Nucleus accumbens (tissue), 56 donors: ENCODE results near the gene EBLN2.
"Not testable (repeated sequence)": the region's sequence is repeated elsewhere in the genome, so short reads cannot be mapped to it uniquely, and the experiment has no call there.

Experiments used
- DNase-seq, 56 donors: peaks; one replicate each; lab custom pipeline; 2025; lab: John Stamatoyannopoulos, UW

The EBLN2 gene

DNA sequence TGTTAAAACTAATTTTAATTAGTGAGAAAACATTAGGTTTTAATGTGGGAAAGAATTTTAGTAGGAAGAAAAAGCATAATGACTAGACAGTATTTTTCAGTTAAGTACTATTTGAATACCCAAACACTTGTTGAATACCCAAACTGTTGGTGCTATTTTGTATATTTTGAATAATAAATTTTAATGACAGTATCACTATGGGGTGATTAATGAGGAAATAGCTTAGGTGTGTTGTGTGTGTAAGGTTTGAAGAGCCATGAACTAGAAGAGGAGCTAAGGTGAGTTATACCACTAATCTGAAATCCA is 4.7 kb upstream of the EBLN2 start:
- no peak for DNase-seq

DNA sequence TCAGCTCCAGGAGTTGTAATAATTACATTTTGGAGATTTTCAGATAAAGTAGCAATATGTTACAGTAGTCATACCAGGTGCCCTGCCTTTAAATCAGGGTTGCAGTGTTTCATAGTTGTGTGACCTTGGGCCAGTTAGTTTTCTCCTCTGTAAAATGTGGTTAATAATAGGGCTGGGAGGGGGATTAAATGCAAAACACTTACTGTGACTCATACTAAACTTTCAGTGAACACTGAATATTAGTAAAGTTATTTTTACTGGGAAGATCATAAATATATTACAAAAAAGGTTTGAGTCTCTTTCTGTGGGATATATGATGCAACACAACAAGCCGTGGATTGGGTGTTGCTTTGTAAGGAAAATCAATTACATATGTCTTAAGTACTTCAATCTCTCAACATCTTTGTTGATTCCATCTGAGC is 1.1 kb upstream of the EBLN2 start:
- no peak for DNase-seq

DNA sequence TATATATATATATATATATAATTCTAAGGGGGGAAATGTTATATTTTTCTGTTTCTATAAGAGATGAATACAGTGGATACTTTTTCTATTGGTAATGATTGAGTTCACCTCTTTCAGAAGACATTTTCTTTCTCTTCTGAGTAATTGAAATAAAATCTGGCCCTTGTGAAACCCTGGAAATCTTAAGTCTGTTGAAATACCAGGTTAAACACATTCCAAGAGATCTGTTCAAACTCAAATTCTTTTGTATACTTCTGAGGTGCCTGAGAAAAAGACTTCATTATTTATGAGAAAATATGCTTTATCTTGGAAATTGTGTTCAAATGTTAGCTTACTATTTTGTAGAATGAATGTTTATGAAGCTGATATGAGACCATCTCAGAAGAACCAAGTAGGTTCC is 4.8 kb downstream of the EBLN2 start:
- DNase-seq, result not testable (repeated sequence)

DNA sequence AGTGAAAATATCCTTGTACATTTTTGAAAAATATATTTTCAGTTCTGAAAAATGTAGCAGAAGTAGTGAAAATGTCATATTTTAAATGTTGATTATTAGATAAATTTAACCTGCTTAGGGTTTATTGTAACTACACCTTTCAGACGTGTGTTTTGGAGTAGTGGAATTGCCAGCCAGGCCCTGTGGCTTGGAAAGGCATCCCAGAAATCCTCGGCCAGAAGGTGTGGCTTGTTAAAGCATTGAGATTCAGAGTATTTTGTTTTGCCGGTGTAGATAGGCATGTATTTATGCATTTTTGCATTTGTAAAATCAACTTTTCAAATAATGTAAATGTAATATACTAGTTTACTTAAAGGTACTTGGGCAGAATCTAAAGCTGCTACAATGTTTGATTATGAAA is 7.0 kb downstream of the EBLN2 start:
- DNase-seq, result no peak

DNA sequence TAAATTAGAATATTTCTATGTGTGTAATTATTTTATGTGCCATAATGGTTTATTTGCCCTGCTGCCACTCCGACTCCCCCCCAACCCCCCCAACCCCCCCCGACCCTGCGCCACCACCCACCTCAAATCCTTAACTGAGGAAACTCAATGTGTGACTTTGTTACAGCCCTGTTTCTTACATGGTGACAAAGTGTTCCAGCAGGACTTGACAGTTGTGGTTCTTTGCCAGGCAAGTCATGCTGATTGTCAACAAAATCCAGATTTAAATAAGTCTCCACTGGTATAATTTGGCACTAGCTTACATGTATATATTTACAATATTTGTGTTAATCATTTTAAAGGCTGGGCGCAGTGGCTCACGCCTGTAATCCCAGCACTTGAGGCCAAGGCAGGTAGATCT is 7.7 kb downstream of the EBLN2 start:
- no peak for DNase-seq

DNA sequence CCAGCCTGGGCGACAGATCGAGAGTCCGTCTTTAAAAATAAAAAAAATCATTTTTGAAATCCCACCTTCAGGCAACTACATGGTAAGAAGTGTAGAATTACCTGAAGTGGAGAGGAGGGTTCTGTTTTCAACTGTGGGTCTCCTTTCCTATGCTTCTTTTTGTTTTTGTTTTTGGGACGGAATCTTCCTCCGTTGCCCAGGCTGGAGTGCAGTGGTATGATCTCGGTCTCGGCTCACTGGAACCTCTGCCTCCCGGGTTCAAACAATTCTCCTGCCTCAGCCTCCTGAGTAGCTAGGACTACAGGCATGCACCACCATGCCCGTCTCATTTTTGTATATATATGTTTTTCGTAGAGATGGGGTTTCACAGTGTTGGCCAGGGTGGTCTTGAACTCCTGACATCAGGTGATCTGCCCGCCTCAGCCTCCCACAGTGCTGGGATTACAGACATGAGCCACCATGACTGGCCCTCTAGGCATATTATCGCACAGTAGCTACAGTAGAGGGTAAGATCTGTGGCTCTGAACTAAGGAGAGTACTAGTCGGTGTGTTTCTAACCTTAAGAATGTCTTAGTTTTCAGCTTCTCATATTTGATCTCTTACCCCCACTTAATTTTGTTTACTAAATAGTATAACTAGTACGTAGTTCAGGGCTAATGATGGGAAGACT is 8.5 kb downstream of the EBLN2 start:
- DNase-seq, result no peak

DNA sequence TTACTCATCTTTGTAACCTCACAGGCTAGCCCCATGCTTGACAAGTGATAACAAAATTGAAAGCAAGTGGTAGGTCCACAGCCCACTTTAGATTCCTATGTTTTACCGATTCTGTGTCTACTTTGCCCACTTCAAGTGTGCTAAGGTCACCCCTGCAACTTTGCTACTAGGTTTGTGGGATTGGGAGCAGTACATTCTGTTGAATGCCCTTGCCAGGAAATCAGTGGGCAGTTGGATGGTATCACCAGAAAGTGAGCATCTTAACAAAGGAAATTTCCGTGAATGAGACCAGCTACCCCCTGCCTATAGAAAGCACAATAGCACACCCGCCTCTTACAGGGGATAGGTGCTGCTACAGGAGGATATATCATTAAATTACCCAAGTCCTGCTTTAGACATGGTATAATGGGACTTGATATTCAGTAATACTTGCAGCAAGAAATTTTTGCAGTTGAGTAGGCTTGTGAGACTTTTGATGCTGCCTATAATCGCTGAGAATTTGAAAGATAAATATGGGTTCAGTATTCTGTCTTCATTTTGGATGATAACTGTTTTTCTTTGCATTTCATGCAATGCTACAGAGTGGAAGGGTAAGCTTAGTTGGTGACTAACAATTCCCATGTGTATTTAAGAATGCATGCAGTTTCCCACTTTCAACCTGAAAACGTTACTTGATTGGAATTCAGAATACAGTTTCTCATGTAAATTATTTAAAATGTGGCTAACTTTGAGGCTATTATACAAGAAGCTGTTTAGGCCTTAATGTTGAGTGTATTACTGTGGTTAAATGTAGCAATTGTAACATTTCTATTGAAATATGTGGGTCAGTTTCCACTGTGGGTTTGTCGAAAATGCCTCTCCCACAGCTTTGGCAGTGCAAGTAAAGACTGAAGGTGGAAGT is 9.5 kb downstream of the EBLN2 start:
- no peak for DNase-seq

DNA sequence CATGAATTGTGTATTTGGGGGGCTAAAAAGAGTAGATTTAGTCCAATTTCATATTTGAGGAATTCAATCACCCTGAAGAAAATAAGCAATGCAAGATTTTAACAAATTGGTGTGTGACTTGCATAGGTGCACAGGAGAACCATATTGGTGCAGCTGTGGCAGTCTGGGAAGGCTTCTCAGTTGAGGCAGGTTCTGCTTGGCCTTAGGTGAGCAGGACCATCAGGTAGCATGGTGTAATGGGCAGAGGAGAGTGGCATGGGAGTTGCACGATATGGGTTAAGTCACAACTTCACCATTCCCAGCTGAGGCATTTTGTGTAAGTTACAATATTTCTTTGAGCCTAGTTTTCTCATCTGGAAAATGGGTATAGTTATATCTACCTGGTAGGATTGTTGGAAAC is 10.5 kb downstream of the EBLN2 start:
- DNase-seq, result no peak

DNA sequence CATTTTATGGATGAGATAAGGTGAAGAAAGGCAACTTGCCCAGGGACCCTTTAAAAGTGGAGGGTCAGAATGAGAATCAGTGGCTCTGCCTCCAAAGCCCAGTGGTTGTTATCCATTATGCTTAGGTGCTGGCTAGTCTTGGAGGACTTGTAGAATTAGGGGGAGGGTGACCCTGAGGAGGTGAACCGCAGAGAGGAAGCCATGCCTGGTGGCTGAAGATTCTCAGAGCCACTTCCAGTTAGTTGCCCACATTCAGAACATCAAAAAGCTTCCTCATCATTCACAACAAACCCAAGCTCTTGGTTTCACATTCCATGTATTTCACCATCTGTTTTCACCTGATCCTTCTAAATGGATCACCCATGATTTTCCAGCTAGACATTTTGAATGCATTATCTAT is 11.2 kb downstream of the EBLN2 start:
- DNase-seq, result no peak

DNA sequence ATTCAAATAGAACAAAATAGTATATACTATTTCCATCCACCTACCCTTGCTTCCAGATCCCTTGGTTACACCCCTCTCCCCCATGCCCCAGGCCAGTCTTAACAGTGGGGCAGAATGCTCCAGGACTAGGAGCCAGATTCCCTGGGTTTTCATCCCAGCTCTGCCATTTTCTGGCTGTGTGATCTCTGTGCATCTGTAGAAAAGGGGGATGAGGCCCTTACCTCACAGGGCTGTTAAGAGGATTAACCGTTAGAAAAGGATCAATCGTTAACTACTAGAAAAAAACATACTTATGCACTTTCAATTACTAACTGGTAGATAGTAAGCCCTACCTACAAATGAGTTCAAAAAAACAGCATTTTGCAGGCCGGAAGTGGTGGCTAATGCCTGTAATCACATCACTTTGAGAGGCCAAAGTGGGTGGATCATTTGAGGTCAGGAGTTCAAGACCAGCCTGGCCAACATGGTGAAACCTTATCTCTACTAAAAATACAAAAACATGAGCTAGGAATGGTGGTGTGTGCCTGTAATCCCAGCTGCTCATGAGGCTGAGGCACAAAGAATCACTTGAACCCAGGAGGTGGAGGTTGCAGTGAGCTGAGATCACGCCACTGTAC is 11.7 kb downstream of the EBLN2 start:
- no peak for DNase-seq

DNA sequence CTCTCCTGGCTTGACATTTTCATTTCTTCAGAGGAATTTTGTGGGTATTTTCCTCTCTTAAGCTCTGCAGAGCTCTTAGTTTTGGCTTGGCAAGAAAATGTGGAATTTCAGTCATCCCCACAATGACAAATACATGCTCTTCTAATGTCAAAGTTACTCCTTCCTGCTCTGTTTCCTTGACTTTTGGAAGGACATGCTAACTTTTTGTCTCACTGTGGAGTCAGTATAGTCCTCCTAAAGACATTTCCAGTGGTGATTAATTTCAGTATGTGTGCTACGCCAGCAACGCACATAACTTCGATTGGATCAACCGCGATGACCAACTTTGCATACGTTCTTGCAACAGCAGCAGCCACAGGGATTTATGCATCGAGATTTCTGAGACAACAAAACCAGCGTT is 13.3 kb downstream of the EBLN2 start:
- no peak for DNase-seq

DNA sequence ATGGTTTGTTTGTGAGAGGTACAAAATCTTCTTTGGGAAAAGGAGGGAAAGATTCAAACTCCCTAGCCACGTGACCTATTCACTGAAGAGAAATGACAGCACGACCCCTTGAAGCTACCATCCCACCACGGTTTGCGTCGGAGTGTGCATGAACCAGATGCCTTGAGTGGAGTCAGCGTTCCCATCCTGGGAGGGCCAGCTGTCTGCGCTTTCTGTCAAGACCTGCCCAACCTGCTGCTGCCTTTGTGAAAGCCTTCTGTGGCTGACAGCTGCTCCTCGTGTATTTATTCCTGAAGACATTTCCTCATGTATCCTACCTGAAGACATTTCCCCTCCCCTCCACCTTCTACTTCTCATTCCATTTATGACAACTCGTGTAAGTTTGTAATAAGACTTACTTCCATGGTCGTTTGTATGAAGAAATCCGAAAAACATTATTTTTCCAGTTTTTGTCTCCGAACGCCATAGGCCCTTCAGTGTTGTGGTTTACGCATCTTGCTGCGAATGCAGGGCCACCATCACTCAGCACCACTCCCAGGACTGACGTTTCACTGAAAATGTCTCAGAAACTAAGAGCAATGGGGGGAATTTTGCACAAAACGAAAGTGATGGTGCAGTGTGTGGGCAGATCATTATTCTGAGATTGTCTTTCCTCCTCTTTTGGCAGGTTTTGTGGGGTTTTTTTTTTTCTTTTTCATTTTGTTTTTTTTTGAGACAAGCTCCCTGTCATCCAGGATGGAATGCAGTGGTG is 18.9 kb downstream of the EBLN2 start:
- peak in 1 of 56 donors; percentile 2 for DNase-seq

DNA sequence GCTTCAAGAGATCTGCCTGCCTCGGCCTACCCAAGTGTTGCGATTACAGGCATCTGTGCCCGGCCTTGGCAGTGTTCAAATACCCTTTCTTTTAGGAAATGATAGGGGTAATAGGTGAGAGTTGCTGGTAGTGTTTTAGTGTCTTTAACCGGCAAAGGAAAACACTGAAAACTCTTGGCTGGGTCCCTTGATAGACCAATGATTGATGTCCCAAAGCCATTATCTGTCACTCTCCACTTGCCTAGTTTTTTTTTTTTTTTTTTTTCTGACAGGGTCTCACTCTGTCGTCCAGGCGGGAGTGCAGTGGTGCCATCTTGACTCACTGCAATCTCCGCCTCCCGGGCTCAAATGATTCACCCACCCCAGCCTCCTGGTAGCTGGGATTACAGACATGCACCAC is 19.7 kb downstream of the EBLN2 start:
- DNase-seq, result no peak

DNA sequence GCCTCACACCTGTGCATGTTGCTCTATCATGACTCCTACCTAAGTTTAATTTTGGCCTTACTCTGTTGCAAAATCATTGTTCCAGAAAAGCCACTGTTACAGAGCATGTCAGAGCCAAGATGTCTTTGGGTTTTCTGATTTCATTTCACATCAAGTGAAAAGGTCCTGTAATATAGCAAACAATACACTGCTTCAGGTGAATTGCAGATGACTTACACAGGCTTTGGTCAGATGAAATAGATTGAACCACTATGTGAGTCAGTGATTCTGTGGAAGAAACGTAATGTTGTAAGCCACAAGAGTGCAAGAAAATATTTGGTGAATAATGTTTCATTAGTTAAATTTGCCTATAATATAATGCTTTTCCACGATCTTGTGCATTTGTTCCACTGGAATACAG is 22.7 kb downstream of the EBLN2 start:
- no peak for DNase-seq

DNA sequence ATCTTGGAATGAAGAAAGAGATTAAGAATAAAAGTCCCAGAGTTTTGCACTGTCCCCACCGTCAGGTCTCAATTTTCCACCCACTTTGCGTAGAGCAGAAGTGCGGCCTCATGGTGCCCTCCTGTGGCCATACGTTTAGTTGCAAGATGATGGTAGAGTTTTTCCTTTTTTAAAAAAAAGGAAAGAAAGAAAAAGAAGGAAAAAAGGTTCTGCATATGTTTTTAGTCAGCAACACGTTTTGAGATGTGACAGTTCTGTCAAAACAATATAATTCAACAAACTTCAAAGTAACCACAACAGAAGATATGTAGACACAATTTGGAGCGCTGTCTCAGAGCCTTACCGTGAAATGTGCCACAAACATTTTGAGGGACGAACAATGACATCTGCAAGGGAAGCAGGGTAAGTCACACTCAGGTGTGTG is 24.6 kb downstream of the EBLN2 start:
- peak in 29 of 56 donors; percentile 0 to 75 (median 15) for DNase-seq

DNA sequence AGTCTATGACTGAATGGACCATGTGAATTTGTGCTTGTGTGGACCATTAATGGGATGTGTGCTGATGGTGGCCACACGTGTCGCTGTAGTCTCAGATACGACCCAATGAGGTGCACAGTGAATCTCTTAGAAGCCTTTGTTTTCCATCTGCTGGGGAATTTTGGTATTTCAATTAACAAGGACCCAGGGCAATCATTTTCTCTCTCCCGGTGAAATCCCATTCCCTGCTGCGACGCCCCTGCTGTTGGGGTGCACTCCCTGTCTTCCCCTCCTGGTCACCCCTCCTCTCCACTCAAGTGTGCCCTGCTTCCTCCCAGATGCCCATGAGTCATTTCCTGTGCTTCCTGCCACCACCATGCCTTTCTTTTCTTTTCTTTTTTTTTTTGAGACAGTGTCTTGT is 32.7 kb downstream of the EBLN2 start:
- DNase-seq, result no peak

DNA sequence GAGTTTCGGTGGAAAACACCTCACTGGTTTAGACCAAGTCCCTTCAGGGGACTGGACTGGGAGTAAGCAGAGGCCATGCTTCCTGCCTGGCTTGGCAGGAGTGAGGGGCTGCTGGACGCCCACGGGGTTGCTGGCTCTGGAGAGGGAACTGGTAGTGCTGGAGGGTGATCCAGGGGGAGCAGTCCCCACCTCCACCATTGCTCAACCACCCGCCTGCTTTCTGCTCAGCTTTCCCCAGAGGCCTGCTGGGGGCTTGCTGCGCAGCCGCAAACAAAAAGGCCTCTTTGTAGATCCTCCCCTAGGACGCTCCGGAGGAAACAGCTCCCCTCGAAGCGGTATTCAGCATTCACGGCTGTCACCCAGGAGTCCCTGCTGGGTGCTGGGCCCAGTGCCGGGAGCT is 33.5 kb downstream of the EBLN2 start:
- no peak for DNase-seq

DNA sequence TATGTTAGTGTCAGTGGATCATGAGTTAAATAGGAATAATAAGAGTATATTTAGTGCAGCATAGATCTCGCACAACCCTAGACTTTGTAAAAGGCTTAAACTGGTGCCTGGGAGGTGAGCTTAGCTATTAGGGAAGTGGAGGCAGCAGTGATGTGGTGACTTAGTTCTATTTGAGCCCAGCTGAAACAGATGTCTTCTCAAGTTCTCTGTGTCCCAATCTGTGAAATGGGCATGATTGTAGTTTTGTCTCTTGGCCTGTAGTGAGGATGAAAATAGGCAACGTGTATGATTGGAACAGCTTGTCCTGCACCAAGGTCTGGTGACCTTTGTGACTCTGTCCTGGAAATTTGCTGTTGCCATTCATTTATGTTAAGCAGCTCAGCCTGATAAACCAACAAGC is 34.7 kb downstream of the EBLN2 start:
- DNase-seq, result no peak

DNA sequence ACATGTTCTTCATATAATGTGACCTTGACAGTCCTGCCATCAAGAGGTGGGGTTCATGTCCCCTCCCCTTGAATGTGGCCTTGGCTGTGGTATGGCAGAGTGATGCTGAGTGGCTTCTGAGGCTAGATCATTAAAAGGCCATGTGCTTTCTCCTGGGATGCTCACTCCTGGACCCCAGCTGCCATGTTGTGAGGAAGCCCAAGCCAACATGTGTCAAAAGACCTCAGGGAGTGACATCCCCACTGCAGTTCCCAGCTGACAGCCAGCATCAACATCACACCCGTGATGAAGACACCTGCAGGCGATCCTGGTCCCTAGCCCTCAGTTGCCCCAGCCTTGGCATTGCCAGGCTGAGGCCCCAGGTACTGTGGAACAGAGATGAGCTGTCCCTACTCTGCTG is 36.6 kb downstream of the EBLN2 start:
- no peak for DNase-seq

DNA sequence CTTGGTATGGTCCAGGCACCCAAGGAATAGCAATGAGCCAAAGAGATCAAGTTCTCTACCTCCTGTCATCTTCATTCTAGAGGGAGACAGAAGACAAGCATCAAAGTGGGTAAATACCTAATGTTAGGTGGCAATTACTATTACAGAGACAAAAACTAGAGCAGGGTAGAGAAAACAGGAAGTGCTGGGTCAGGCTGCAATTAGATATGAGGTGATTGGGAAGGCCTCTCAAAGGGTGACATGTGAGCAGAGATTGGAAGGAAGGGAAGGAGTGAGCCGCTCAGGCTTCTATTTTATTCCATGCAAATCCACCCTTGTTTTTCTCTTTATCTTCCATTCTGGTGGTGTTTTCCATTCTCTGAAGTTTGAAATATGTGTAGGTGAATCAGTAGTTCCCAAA is 37.4 kb downstream of the EBLN2 start:
- no peak for DNase-seq
